CD4-positive, alpha-beta memory T cell (primary cell): ENCODE measurements around the gene CRACR2A. TPM values are rescaled to one million over a fixed set of nuclear protein-coding genes. Genes with fewer than 3 reads are reported as not detected.
A peak's percentile ranks its signal among the peaks of the same experiment; 100 is the strongest.

Experiments used
- CTCF ChIA-PET: fragments of 350-600 bp; sonication (Branson Sonifier 250); formaldehyde crosslinking; loops from one replicate; lab custom pipeline; 2021; ENCODE audit warnings: inconsistent platforms; ENCODE audit not compliant: partially characterized antibody; lab: Charles Lee
- POLR2A ChIA-PET: fragments of 350-600 bp; sonication (Branson Sonifier 250); formaldehyde crosslinking; loops from one replicate; lab custom pipeline; 2021; ENCODE audit not compliant: partially characterized antibody; lab: Charles Lee
- DNase-seq, 5 donors: peaks; one replicate each; pipeline versions ENCODE4 v3.0.0 to v3.0.0-alpha.2; 2020 to 2022; ENCODE audit warnings: mixed read lengths in 1 of 5
- H3K27ac ChIP-seq: one replicate; pipeline ENCODE4 v1.7.0; 2013; ENCODE audit warnings: low read depth, low read length
- H3K27me3 ChIP-seq: 2 replicates; pipeline ENCODE4 v1.7.0; 2013; ENCODE audit warnings: mild to moderate bottlenecking, low read length, moderate library complexity; ENCODE audit not compliant: insufficient read depth
- H3K36me3 ChIP-seq: 2 replicates; pipeline ENCODE4 v1.7.0; 2013; ENCODE audit warnings: mild to moderate bottlenecking, low read length, moderate library complexity; ENCODE audit not compliant: insufficient read depth
- H3K4me1 ChIP-seq: 2 replicates; pipeline ENCODE4 v1.7.0; 2013; ENCODE audit warnings: mild to moderate bottlenecking, low read length, moderate library complexity; ENCODE audit not compliant: insufficient read depth
- H3K4me3 ChIP-seq, 2 donors: one replicate each; pipeline ENCODE4 v1.7.0; 2013; ENCODE audit warnings: low read length in 2 of 2, mild to moderate bottlenecking in 1 of 2
- H3K9me3 ChIP-seq, 2 donors: one replicate each; pipeline ENCODE4 v1.7.0; 2013; ENCODE audit warnings: low read length in 2 of 2, control low read depth in 1 of 2; ENCODE audit not compliant: control insufficient read depth in 1 of 2
- H3K27ac Mint-ChIP-seq, 7 donors: one replicate each; pipeline ENCODE4 v1.8.0; 2020 to 2021; ENCODE audit warnings: mixed read lengths in 7 of 7, mild to moderate bottlenecking in 6 of 7, inconsistent platforms in 3 of 7, moderate library complexity in 3 of 7
- H3K27me3 Mint-ChIP-seq, 2 donors: one replicate each; pipeline ENCODE4 v1.8.0; 2020 to 2021; ENCODE audit warnings: mixed read lengths in 2 of 2
- H3K36me3 Mint-ChIP-seq, 2 donors: one replicate each; pipeline ENCODE4 v1.8.0; 2020 to 2021; ENCODE audit warnings: mixed read lengths in 2 of 2, inconsistent platforms in 1 of 2, mild to moderate bottlenecking in 1 of 2
- H3K4me1 Mint-ChIP-seq, 4 donors: one replicate each; pipeline ENCODE4 v1.8.0; 2020 to 2021; ENCODE audit warnings: mixed read lengths in 4 of 4, mild to moderate bottlenecking in 1 of 4
- H3K4me3 Mint-ChIP-seq, 8 donors: one replicate each; pipeline ENCODE4 v1.8.0; 2020 to 2021; ENCODE audit warnings: mixed read lengths in 8 of 8, mild to moderate bottlenecking in 7 of 8, moderate library complexity in 6 of 8, inconsistent platforms in 3 of 8
- H3K9me3 Mint-ChIP-seq, 8 donors: one replicate each; pipeline ENCODE4 v1.8.0; 2020 to 2021; ENCODE audit warnings: mixed read lengths in 8 of 8, mild to moderate bottlenecking in 5 of 8, inconsistent platforms in 3 of 8, moderate library complexity in 1 of 8
- intact Hi-C: fragments of 100-400 bp; cut with micrococcal nuclease; formaldehyde crosslinking; loops from one replicate; pipeline ENCODE4 v1.15.1; 2023
- polyA plus RNA-seq, 2 donors: library from polyadenylated mRNA; unstranded; fragments of 300-500 nt; fragmentation: Illumina TruSeq; gene quantifications; one replicate each; pipeline ENCODE4 v1.2.3, GENCODE V29; 2021
- total RNA-seq, 2 experiments: library from RNA; stranded (reverse); gene quantifications; one replicate each; pipeline ENCODE4 v1.2.3, GENCODE V29; 2021

CRACR2A gene
- total and polyA plus RNA-seq, 4 experiments from 2014 or later, result 5.6 to 37.6 (median 27.9) TPM

DNA sequence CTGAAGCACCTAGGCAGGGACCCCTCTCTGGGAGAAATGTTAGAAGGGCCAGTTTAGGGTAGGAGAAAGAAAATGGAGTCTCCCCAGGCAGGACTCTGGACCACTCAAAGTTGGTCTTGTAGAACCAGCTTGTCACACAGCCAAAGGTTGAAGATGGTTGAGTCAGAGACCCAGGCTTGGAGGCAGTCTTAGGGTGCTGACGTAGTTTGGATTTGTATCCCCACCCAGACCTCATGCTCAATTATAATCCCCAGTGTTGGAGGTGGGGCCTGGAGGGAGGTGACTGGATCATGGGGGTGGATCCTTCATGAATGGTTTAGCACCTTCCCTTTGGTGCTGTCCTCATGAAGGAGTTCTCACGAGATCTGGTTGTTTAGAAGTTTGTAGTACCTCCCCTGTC, 121.2 kb downstream of the CRACR2A start:
- H3K9me3 Mint-ChIP-seq, result peaks cover 0 to under 1% (median 0%) of the 10 kb centered on the region in 8 donors
- Histone ChIP-seq H3K4me1 (no peaks in the 10 kb centered on the region), H3K9me3 (no peaks in the 10 kb centered on the region), H3K27ac (no peak overlapping the region), H3K4me3 (no peak overlapping the region), H3K36me3 (peaks cover 47% of the 10 kb centered on the region), H3K27me3 (no peaks in the 10 kb centered on the region)
- intact Hi-C loops, result no loop called here
- POLR2A ChIA-PET, result no interaction called here
- no peak for DNase-seq
- peaks cover 65 to 76% of the 10 kb centered on the region in 2 donors for H3K36me3 Mint-ChIP-seq
- CTCF ChIA-PET, result no interaction called here
- peaks cover 0 to 1% (median 0%) of the 10 kb centered on the region in 4 donors for H3K4me1 Mint-ChIP-seq
- peak overlapping the region in 1 of 7 donors; percentile 25 for H3K27ac Mint-ChIP-seq
- H3K4me3 Mint-ChIP-seq, result no peak overlapping the region
- no peaks in the 10 kb centered on the region for H3K27me3 Mint-ChIP-seq

DNA sequence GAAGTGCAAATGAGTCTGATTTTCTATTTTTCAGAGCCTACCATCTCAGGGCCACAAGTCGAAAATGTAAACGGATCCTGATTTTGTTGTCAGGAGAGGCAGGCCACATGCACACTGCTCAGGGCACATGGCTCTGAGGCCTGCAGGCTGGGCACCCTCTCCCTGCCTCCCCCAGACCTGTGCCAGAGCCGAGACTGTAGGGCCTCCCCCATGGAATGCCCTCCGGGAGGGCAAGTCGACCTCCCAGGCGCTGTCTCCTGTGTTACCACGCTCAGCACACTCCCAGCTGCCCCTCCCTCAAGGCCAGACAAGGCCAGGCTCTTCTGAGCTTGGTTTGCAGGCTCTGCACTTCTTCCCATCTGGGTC, 121.7 kb downstream of the CRACR2A start:
- POLR2A ChIA-PET, result no interaction called here
- peaks cover 0 to 1% (median 0%) of the 10 kb centered on the region in 4 donors for H3K4me1 Mint-ChIP-seq
- H3K27me3 ChIP-seq, result no peaks in the 10 kb centered on the region
- no peaks in the 10 kb centered on the region for H3K9me3 ChIP-seq
- peak overlapping the region in 2 of 7 donors; percentile 8 to 25 for H3K27ac Mint-ChIP-seq
- no peaks in the 10 kb centered on the region for H3K27me3 Mint-ChIP-seq
- H3K4me1 ChIP-seq, result no peaks in the 10 kb centered on the region
- no peak overlapping the region for H3K4me3 Mint-ChIP-seq
- no peaks in the 10 kb centered on the region for H3K9me3 Mint-ChIP-seq
- CTCF ChIA-PET, result no interaction called here
- no peak overlapping the region for H3K4me3 ChIP-seq
- DNase-seq, result no peak
- H3K27ac ChIP-seq, result no peak overlapping the region
- H3K36me3 Mint-ChIP-seq, result peaks cover 65 to 76% of the 10 kb centered on the region in 2 donors
- H3K36me3 ChIP-seq, result peaks cover 51% of the 10 kb centered on the region
- intact Hi-C loops, result no loop called here

DNA sequence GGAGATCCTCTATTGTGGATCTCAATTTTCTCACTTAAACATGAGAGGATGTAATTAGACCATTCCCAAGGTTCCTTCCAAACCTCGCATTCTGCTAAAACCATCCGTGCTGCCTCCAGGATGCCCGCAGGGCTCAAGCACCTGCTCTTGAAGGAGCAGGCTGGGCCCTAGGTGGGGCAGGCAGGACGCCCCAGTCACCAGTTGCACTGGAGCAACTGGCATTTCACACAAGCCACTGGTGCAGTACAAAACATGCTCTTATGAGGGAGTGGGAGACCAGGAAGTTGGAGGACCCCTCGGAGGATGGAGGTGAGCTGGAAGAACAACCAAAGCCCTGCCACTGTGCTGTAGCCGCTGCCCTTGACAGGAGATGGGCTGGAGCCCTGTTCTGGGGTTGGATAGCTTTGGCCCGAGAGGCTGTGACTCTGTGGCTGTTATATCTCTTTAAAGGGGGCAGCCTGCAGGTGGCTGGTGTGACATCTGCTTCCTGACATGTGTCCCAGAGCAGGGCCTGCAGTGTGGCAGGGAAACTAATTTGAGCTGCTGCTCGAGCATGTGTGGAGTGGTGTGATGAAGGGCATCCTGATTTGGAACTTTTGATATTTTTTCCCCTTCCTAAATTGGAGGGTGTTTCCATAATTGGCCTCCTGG, 122.2 kb downstream of the CRACR2A start:
- H3K27ac Mint-ChIP-seq, result peak overlapping the region in 1 of 7 donors; percentile 36
- H3K4me3 Mint-ChIP-seq, result no peak overlapping the region
- H3K4me3 ChIP-seq, result no peak overlapping the region
- H3K4me1 Mint-ChIP-seq, result peaks cover 0 to 1% (median 0%) of the 10 kb centered on the region in 4 donors
- CTCF ChIA-PET, result interaction anchor here (0.7 to 1.7 kb wide), 2 partner anchors 173 to 331 kb away, joined by 3 read pairs; no protein-coding TSS in a partner anchor
- no peaks in the 10 kb centered on the region for H3K27me3 Mint-ChIP-seq
- DNase-seq, result no peak
- no peak overlapping the region for H3K27ac ChIP-seq
- peaks cover 54% of the 10 kb centered on the region for H3K36me3 ChIP-seq
- H3K9me3 ChIP-seq, result no peaks in the 10 kb centered on the region
- POLR2A ChIA-PET, result no interaction called here
- intact Hi-C loops, result no loop called here
- no peaks in the 10 kb centered on the region for H3K27me3 ChIP-seq
- H3K36me3 Mint-ChIP-seq, result peaks cover 67 to 78% of the 10 kb centered on the region in 2 donors
- no peaks in the 10 kb centered on the region for H3K4me1 ChIP-seq
- H3K9me3 Mint-ChIP-seq, result peaks cover 0 to under 1% (median 0%) of the 10 kb centered on the region in 8 donors

DNA sequence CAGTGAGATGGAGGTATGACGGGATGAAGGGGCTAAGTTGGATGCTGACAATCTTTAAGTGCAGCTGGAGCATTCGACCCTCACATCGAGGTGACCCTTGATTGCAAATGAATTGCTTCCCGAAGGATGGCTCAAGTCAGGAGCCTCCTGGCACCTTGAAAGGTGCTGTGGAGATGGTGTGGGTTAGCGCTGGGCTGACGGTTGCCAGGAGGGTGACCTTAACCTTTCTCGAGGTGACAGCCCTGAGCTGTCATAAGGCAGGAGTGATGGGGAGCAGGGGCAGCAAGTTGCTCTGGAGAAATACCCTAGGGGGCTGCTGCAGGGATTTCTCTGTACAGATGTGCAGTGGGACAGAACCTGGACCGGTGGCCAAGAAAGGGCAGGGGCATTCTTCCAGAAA, 122.8 kb downstream of the CRACR2A start:
- peaks cover 0 to 2% (median 0%) of the 10 kb centered on the region in 8 donors for H3K9me3 Mint-ChIP-seq
- H3K36me3 Mint-ChIP-seq, result peaks cover 74 to 84% of the 10 kb centered on the region in 2 donors
- Histone ChIP-seq H3K4me1 (no peaks in the 10 kb centered on the region), H3K27ac (no peak overlapping the region), H3K27me3 (no peaks in the 10 kb centered on the region), H3K4me3 (no peak overlapping the region), H3K36me3 (peaks cover 60% of the 10 kb centered on the region), H3K9me3 (no peaks in the 10 kb centered on the region)
- H3K27ac Mint-ChIP-seq, result peak overlapping the region in 2 of 7 donors; percentile 29 to 78
- no peak overlapping the region for H3K4me3 Mint-ChIP-seq
- no peaks in the 10 kb centered on the region for H3K27me3 Mint-ChIP-seq
- CTCF ChIA-PET, result interaction anchor here (0.7 to 1.7 kb wide), 2 partner anchors 174 to 330 kb away, joined by 3 read pairs; no protein-coding TSS in a partner anchor
- H3K4me1 Mint-ChIP-seq, result peaks cover 0 to 1% (median 0%) of the 10 kb centered on the region in 4 donors
- intact Hi-C loops, result no loop called here
- DNase-seq, result no peak
- POLR2A ChIA-PET, result no interaction called here

DNA sequence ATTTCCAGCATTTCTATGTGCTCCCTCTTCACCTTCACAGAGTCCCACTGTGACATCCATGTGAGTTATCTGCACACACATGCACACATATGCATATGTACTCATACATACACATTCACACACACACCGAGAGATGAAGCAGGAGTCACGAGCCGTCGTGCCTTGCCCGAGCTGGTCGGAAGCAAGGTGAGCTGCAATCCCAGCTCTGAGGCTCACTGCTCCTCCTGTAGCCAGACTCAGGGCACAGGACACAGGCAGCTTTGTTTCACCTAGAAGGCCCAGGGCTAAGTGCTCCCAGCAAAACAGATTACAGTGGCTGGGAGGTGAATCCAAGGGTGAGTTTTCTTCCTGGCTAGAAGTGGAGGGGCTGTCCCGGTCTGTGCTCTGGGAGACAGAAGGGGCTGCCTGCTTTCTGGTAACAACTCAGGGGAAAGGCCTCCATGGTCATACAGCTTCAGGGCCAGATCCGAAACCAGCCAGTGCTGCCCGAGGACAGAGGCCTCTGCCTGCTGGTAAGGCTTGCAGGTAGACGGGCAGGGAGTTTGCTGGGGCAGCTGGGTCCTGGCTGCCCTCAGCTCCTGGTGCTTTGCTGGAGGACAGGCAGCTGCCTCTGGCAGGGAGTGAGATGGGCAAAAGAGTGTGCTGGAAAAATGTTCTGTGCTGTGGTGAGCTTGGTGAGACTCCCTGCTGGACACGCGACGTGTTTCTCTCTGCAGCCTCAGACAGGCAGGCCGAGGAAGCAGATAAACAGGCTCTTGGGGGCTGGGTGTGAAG, 123.7 kb downstream of the CRACR2A start:
- Mint-ChIP-seq H3K4me1 (peaks cover 0 to 1% (median 0%) of the 10 kb centered on the region in 4 donors), H3K27ac (peak overlapping the region in 3 of 7 donors; percentile 26 to 33 (median 29)), H3K4me3 (no peak overlapping the region), H3K9me3 (peaks cover 0 to 2% (median 0%) of the 10 kb centered on the region in 8 donors), H3K36me3 (peaks cover 77 to 89% of the 10 kb centered on the region in 2 donors), H3K27me3 (no peaks in the 10 kb centered on the region)
- Histone ChIP-seq H3K27ac (no peak overlapping the region), H3K36me3 (peaks cover 61% of the 10 kb centered on the region), H3K9me3 (no peaks in the 10 kb centered on the region), H3K27me3 (no peaks in the 10 kb centered on the region), H3K4me3 (no peak overlapping the region), H3K4me1 (no peaks in the 10 kb centered on the region)
- intact Hi-C loops, result no loop called here
- no peak for DNase-seq
- CTCF ChIA-PET, result interaction anchor here (1.7 kb wide), 1 partner anchor 175 kb away, joined by 3 read pairs; no protein-coding TSS in a partner anchor
- POLR2A ChIA-PET, result no interaction called here

DNA sequence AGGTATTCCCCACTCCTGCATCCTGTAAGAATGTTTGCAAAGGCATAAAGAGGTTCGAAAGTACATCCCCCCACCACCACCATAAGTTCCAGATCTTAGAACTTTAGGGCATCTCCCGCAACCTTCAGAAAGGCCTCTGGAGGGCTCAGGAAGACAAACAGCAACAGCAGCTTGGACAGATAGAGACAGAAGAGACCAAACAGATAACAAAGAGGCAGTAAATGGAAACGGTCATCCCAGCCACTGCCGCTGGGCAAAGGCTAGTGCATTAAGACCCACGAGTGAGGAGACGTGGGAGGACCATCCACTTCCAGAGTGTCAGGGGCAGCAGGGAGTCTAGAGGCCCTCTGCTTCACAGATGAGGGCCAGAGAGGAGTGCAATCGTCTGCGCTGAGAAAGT, 124.3 kb downstream of the CRACR2A start:
- POLR2A ChIA-PET, result no interaction called here
- intact Hi-C loops, result no loop called here
- Mint-ChIP-seq H3K36me3 (peaks cover 78 to 89% of the 10 kb centered on the region in 2 donors), H3K9me3 (peaks cover 0 to 2% (median 0%) of the 10 kb centered on the region in 8 donors), H3K27ac (no peak overlapping the region), H3K27me3 (no peaks in the 10 kb centered on the region), H3K4me1 (peaks cover 0 to 1% (median 0%) of the 10 kb centered on the region in 4 donors), H3K4me3 (no peak overlapping the region)
- Histone ChIP-seq H3K4me1 (no peaks in the 10 kb centered on the region), H3K27me3 (no peaks in the 10 kb centered on the region), H3K4me3 (no peak overlapping the region), H3K27ac (no peak overlapping the region), H3K36me3 (peaks cover 61% of the 10 kb centered on the region), H3K9me3 (no peaks in the 10 kb centered on the region)
- no peak for DNase-seq
- CTCF ChIA-PET, result no interaction called here

DNA sequence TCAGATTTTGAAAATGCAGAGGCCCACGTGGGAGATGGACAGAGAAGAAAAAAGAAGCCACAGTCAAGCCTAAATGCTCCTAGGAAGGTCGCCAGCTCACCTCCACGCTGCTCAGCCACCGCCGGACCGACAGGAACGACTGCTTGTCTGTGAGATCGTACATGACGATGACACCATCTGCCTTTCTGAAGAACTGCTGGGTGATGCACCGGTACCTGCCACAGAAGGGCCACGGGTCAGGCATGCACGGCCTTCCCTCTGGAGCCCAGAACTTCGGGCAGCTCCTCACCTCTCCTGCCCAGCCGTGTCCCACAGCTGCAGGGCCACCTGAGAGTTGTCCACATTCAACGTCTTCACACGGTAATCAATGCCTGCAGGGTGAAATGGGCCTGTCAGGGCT, 125.6 kb downstream of the CRACR2A start:
- no peak overlapping the region for H3K4me3 Mint-ChIP-seq
- Histone ChIP-seq H3K4me3 (no peak overlapping the region), H3K36me3 (peaks cover 55% of the 10 kb centered on the region), H3K9me3 (no peaks in the 10 kb centered on the region), H3K27me3 (no peaks in the 10 kb centered on the region), H3K27ac (no peak overlapping the region), H3K4me1 (no peaks in the 10 kb centered on the region)
- no peak overlapping the region for H3K27ac Mint-ChIP-seq
- H3K27me3 Mint-ChIP-seq, result no peaks in the 10 kb centered on the region
- H3K4me1 Mint-ChIP-seq, result no peaks in the 10 kb centered on the region
- H3K9me3 Mint-ChIP-seq, result peaks cover 0 to 2% (median 0%) of the 10 kb centered on the region in 8 donors
- intact Hi-C loops, result no loop called here
- POLR2A ChIA-PET, result no interaction called here
- CTCF ChIA-PET, result no interaction called here
- peaks cover 73 to 90% of the 10 kb centered on the region in 2 donors for H3K36me3 Mint-ChIP-seq
- DNase-seq, result no peak
